Panc1 (cell line): Measurements from ENCODE around the gene CHRNA1.

Experiments used
- POLR2AphosphoS5 ChIP-seq: IDR thresholded peaks from 2 replicates; pipeline ENCODE4 v1.6.1; 2012; ENCODE audit warnings: mild to moderate bottlenecking, low read depth, low read length, moderate library complexity
- SIN3A ChIP-seq: IDR thresholded peaks from 2 replicates; pipeline ENCODE4 v1.6.1; 2012; ENCODE audit warnings: low read depth, mild to moderate bottlenecking, low read length, moderate library complexity, borderline replicate concordance; ENCODE audit not compliant: insufficient read depth
- TF ChIP-seq, protein P1 (sequence below): fragments of 450-650 bp; IDR thresholded peaks from 2 replicates; pipeline ENCODE4 v1.5.1; 2017; ENCODE audit warnings: mild to moderate bottlenecking
- TF ChIP-seq, protein P2 (sequence below), 2 experiments: IDR thresholded peaks; 2 replicates each; pipeline ENCODE4 v1.6.1; 2011 to 2012; ENCODE audit warnings: low read depth in 2 of 2, control low read depth in 1 of 2, low read length in 1 of 2, mild to moderate bottlenecking in 1 of 2, moderate library complexity in 1 of 2; ENCODE audit not compliant: insufficient read depth in 1 of 2

DNA sequence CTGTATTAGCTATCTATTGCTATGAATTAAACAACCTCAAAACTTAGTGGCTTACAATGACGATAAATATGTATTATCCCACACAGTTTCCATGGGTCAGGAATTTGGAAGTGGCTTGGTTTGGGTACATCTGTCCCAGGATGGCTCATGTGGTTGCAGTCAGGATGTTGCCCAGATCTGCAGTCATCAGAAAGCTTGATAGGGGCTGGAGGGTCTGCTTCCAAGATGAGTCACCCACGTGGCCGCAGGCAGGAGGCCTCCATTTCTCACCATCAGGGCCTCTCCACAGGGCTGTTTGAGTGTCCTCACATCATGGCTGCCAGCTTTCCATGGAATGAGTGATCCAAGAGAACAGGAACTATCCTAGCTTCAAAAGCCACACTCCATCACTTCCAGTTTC, 46.4 kb downstream of the CHRNA1 start:
- TF ChIP-seq, protein P1, sequence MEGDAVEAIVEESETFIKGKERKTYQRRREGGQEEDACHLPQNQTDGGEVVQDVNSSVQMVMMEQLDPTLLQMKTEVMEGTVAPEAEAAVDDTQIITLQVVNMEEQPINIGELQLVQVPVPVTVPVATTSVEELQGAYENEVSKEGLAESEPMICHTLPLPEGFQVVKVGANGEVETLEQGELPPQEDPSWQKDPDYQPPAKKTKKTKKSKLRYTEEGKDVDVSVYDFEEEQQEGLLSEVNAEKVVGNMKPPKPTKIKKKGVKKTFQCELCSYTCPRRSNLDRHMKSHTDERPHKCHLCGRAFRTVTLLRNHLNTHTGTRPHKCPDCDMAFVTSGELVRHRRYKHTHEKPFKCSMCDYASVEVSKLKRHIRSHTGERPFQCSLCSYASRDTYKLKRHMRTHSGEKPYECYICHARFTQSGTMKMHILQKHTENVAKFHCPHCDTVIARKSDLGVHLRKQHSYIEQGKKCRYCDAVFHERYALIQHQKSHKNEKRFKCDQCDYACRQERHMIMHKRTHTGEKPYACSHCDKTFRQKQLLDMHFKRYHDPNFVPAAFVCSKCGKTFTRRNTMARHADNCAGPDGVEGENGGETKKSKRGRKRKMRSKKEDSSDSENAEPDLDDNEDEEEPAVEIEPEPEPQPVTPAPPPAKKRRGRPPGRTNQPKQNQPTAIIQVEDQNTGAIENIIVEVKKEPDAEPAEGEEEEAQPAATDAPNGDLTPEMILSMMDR, result no peak
- TF ChIP-seq POLR2AphosphoS5 (no peak), SIN3A (no peak)
- TF ChIP-seq, protein P2, sequence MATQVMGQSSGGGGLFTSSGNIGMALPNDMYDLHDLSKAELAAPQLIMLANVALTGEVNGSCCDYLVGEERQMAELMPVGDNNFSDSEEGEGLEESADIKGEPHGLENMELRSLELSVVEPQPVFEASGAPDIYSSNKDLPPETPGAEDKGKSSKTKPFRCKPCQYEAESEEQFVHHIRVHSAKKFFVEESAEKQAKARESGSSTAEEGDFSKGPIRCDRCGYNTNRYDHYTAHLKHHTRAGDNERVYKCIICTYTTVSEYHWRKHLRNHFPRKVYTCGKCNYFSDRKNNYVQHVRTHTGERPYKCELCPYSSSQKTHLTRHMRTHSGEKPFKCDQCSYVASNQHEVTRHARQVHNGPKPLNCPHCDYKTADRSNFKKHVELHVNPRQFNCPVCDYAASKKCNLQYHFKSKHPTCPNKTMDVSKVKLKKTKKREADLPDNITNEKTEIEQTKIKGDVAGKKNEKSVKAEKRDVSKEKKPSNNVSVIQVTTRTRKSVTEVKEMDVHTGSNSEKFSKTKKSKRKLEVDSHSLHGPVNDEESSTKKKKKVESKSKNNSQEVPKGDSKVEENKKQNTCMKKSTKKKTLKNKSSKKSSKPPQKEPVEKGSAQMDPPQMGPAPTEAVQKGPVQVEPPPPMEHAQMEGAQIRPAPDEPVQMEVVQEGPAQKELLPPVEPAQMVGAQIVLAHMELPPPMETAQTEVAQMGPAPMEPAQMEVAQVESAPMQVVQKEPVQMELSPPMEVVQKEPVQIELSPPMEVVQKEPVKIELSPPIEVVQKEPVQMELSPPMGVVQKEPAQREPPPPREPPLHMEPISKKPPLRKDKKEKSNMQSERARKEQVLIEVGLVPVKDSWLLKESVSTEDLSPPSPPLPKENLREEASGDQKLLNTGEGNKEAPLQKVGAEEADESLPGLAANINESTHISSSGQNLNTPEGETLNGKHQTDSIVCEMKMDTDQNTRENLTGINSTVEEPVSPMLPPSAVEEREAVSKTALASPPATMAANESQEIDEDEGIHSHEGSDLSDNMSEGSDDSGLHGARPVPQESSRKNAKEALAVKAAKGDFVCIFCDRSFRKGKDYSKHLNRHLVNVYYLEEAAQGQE (IDR thresholded peaks at IDR 0.05; ENCODE audit: insufficient read depth in 1 of 2, low read depth in 2 of 2, low read length in 1 of 2), result no peak
